GM10248 (cell line): Measurements from ENCODE around the gene SLC12A4.

Experiments used
- CTCF ChIA-PET: fragments of 300-600 bp; sonication (Branson Sonifier 250); formaldehyde crosslinking; extraction: SDS; loops from one replicate; lab custom pipeline; 2021; ENCODE audit warnings: antibody characterized with exemption; lab: Yijun Ruan, JAX
- POLR2A ChIA-PET: fragments of 350-650 bp; sonication (Branson Sonifier 250); formaldehyde crosslinking; extraction: SDS; loops from one replicate; lab custom pipeline; 2020; ENCODE audit warnings: antibody characterized with exemption; lab: Yijun Ruan, JAX
- DNase-seq: peaks from one replicate; pipeline ENCODE4 v3.0.0; 2012; ENCODE audit errors: extremely low spot score
- CTCF ChIP-seq: IDR thresholded peaks from 2 replicates; pipeline ENCODE4 v1.5.1; 2012; ENCODE audit warnings: mild to moderate bottlenecking, low read depth; ENCODE audit errors: extremely low read depth, missing control alignments, control extremely low read depth

SLC12A4 gene

GRCh38 chr16:67964477-67965131, 3.8 kb downstream of the SLC12A4 start:
- ChIA-PET CTCF (interaction anchor here (0.7 to 2.2 kb wide), 5 partner anchors 12 to 76 kb away, joined by 3 to 9 read pairs (median 4); no protein-coding TSS in a partner anchor), POLR2A (interaction anchor here (0.7 kb wide), 1 partner anchor 29 kb away, joined by 3 read pairs; no protein-coding TSS in a partner anchor)
- no peak for TF ChIP-seq CTCF
- no peak for DNase-seq

GRCh38 chr16:67963662-67964321, 4.6 kb downstream of the SLC12A4 start:
- POLR2A ChIA-PET: interaction anchor here (0.7 kb wide), 1 partner anchor 28 kb away, joined by 3 read pairs; no protein-coding TSS in a partner anchor
- CTCF ChIA-PET: interaction anchor here (0.7 to 2.2 kb wide), 3 partner anchors 31 to 77 kb away, joined by 3 to 9 read pairs (median 5); no protein-coding TSS in a partner anchor
- DNase-seq: no peak
- TF ChIP-seq CTCF: no peak

- ChIA-PET POLR2A (interaction anchor here (0.8 kb wide), 1 partner anchor 28 kb away, joined by 3 read pairs; no protein-coding TSS in a partner anchor), CTCF (interaction anchor here (1.2 to 1.5 kb wide), 2 partner anchors 21 to 77 kb away, joined by 3 to 4 read pairs; no protein-coding TSS in a partner anchor)
- TF ChIP-seq CTCF: no peak
- DNase-seq: no peak
These were observed 5.2 kb downstream of the SLC12A4 start for GRCh38 chr16:67963292-67963661.

GRCh38 chr16:67962135-67962534, 6.3 kb downstream of the SLC12A4 start:
- no peak for DNase-seq
- TF ChIP-seq CTCF: no peak
- CTCF ChIA-PET: interaction anchor here (1.2 to 1.5 kb wide), 2 partner anchors 19 to 78 kb away, joined by 3 to 4 read pairs; no protein-coding TSS in a partner anchor
- POLR2A ChIA-PET: no interaction called here

GRCh38 chr16:67961551-67961957, 6.9 kb downstream of the SLC12A4 start:
- ChIA-PET CTCF (no interaction called here), POLR2A (no interaction called here)
- no peak for DNase-seq

More at GRCh38 chr16:67961551-67961957, 6.9 kb downstream of the SLC12A4 start:
- no peak for TF ChIP-seq CTCF
